ENCODE data around the gene CCNB2. TPM values are rescaled to one million over a fixed set of nuclear protein-coding genes. Genes with fewer than 3 reads are reported as not detected.

Gene CCNB2
- total and polyA plus RNA-seq, 9 of the 15 experiments (the other 6 are each of a cell fraction or from before 2014, with no cell fraction given) = 84.8 to 266 (median 124) TPM

DNA sequence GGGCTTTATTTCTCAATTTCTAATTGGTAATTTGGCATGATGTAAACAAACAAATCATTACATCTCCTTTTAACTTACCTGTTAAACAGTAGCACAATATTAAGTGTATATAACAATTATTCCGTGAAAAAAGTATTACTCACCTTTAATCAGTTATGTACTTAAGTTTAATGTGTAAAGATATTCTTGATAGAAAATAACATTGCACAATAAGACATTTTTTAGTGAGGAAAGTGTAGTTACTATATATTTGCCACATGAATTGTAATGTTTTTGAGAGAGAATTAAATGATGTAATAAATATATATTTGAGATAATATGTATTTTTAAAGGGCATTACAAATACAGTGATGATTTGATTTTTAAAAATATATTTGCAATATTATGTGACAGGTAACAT lies 10.9 kb upstream of the CCNB2 start:
- Histone ChIP-seq H3K36me3 (ENCODE audit: control insufficient read depth, insufficient read depth, low read length) (peaks cover 77% of the 10 kb centered on the region), H3K79me2 (ENCODE audit: control insufficient read depth, insufficient read depth, low read length) (no peaks in the 10 kb centered on the region), H2AFZ (ENCODE audit: low read depth, low read length) (no peak overlapping the region), H3K9me1 (ENCODE audit: control insufficient read depth, insufficient read depth, low read length) (no peaks in the 10 kb centered on the region), H3K4me2 (ENCODE audit: insufficient read depth, low read length) (no peak overlapping the region), H3K9ac (ENCODE audit: insufficient read depth in 1 of 2, low read depth in 2 of 2, low read length in 2 of 2) (no peak overlapping the region), H3K27me3 (ENCODE audit: control insufficient read depth in 2 of 2, insufficient read depth in 2 of 2, low read length in 2 of 2) (no peaks in the 10 kb centered on the region), H4K20me1 (replicated peaks; ENCODE audit: control insufficient read depth, insufficient read depth, low read length) (no peaks in the 10 kb centered on the region), H3K9me3 (replicated peaks; ENCODE audit: control insufficient read depth, insufficient read depth, low read depth, low read length) (no peaks in the 10 kb centered on the region), H3K27ac (ENCODE audit: extremely low read depth, low read depth, low read length) (no peak overlapping the region), H3K4me3 (no peak overlapping the region), H3K4me1 (replicated peaks in 1 of 2; ENCODE audit: control insufficient read depth in 2 of 2, insufficient read depth in 2 of 2, low read length in 2 of 2) (no peaks in the 10 kb centered on the region)
- TF ChIP-seq ZBTB17 (CRISPR knock-in tag; IDR thresholded peaks at IDR 0.05) (no peak), EP300 (IDR thresholded peaks at IDR 0.05; ENCODE audit: low read length) (no peak), CEBPG (CRISPR knock-in tag; IDR thresholded peaks at IDR 0.05) (no peak), CEBPG (tag; conservative IDR thresholded peaks at IDR 0.05 in 1 of 2, IDR thresholded peaks at IDR 0.05 in 1 of 2) (peak; percentile 57 to 70), BCOR (IDR thresholded peaks at IDR 0.05) (no peak), CEBPB (tag; IDR thresholded peaks at IDR 0.05) (peak; percentile 65)
- TF ChIP-seq, protein P1, sequence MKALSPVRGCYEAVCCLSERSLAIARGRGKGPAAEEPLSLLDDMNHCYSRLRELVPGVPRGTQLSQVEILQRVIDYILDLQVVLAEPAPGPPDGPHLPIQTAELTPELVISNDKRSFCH (CRISPR knock-in tag; IDR thresholded peaks at IDR 0.05) = no peak
- TF ChIP-seq, protein P1 (tag; IDR thresholded peaks at IDR 0.05) = no peak
- TF ChIP-seq, protein P2, sequence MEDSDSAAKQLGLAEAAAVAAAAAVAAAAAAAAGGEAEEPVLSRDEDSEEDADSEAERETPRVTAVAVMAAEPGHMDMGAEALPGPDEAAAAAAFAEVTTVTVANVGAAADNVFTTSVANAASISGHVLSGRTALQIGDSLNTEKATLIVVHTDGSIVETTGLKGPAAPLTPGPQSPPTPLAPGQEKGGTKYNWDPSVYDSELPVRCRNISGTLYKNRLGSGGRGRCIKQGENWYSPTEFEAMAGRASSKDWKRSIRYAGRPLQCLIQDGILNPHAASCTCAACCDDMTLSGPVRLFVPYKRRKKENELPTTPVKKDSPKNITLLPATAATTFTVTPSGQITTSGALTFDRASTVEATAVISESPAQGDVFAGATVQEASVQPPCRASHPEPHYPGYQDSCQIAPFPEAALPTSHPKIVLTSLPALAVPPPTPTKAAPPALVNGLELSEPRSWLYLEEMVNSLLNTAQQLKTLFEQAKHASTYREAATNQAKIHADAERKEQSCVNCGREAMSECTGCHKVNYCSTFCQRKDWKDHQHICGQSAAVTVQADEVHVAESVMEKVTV (CRISPR knock-in tag; IDR thresholded peaks at IDR 0.05) = no peak
- 100% methylated on average over 1 of the region's 1 CpG for WGBS (ENCODE audit: insufficient coverage, low coverage, missing lambda C conversion rate)
- no peak for DNase-seq (ENCODE audit: extremely low read depth in 1 of 4, low spot score in 3 of 4)
- no peak for ATAC-seq
- in situ Hi-C loops (cut with MboI) = no loop called here
- no peak for FAIRE-seq
- BruUV-seq (replicated peaks) = no TSS peak
- CTCF ChIA-PET (ENCODE audit: low intra/inter-chr PET ratio) = no interaction called here
- POLR2A ChIA-PET = no interaction called here
- intact Hi-C loops (cut with micrococcal nuclease) = no loop called here
